ENCODE data around the gene IMPDH1.

Gene IMPDH1

GRCh38 chr7:128374041-128374440, 35.7 kb downstream of the IMPDH1 start:
- WGBS (ENCODE audit: insufficient coverage, insufficient read length), result no CpG with 5 or more reads among the region's 1 CpG
- Histone ChIP-seq H3K27me3 (ENCODE audit: control insufficient read depth, insufficient read depth, low read length) (no peaks in the 10 kb centered on the region), H3K4me1 (ENCODE audit: control insufficient read depth, insufficient read depth, low read length) (no peaks in the 10 kb centered on the region), H3K36me3 (ENCODE audit: control insufficient read depth, insufficient read depth, low read length) (no peaks in the 10 kb centered on the region), H3K4me3 (ENCODE audit: low read length) (no peak overlapping the region), H3K9me3 (ENCODE audit: control insufficient read depth, insufficient read depth, low read length) (no peaks in the 10 kb centered on the region), H3K27ac (ENCODE audit: low read length) (no peak overlapping the region)
- no peak for DNase-seq (ENCODE audit: low read depth, low spot score)

- no peak overlapping the region for H3K27ac ChIP-seq (ENCODE audit: low read length)
- no peaks in the 10 kb centered on the region for H3K27me3 ChIP-seq (ENCODE audit: control insufficient read depth, insufficient read depth, low read length)
- no CpG with 5 or more reads among the region's 2 CpGs for WGBS (ENCODE audit: insufficient coverage, insufficient read length)
- no peaks in the 10 kb centered on the region for H3K36me3 ChIP-seq (ENCODE audit: control insufficient read depth, insufficient read depth, low read length)
- no peak overlapping the region for H3K4me3 ChIP-seq (ENCODE audit: low read length)
- H3K4me1 ChIP-seq (ENCODE audit: control insufficient read depth, insufficient read depth, low read length), result no peaks in the 10 kb centered on the region
- H3K9me3 ChIP-seq (ENCODE audit: control insufficient read depth, insufficient read depth, low read length), result no peaks in the 10 kb centered on the region
- DNase-seq (ENCODE audit: low read depth, low spot score), result no peak
These were observed 36.2 kb downstream of the IMPDH1 start for GRCh38 chr7:128373606-128374005.

DNA sequence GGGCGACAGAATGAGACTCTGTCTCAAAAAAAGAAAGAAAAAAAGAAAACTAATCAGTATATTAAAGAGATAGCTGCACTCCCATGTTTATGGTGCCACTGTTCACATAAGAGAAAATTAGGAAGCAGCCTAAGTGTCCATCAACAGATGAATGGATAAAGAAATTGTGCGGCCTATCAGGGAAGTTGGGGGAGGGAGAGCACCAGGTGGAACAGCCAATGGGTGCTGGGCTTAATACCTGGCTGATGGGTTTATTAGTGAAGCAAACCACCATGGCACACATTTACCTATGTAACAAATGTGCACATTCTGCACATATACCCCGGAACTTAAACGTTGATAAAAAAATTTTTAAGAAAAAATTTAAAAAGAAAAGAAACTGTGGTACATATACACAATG, 39.3 kb downstream of the IMPDH1 start:
- H3K27me3 ChIP-seq (ENCODE audit: control insufficient read depth, insufficient read depth, low read length), result peaks cover 5% of the 10 kb centered on the region; the same call in 1 of the 2 replicates
- DNase-seq (ENCODE audit: low read depth, low spot score), result no peak
- WGBS (ENCODE audit: insufficient coverage, insufficient read length), result no CpG with 5 or more reads among the region's 4 CpGs
- no peaks in the 10 kb centered on the region for H3K36me3 ChIP-seq (ENCODE audit: control insufficient read depth, insufficient read depth, low read length)
- H3K9me3 ChIP-seq (ENCODE audit: control insufficient read depth, insufficient read depth, low read length), result no peaks in the 10 kb centered on the region
- H3K27ac ChIP-seq (ENCODE audit: low read length), result no peak overlapping the region
- no peak overlapping the region for H3K4me3 ChIP-seq (ENCODE audit: low read length)
- H3K4me1 ChIP-seq (ENCODE audit: control insufficient read depth, insufficient read depth, low read length), result no peaks in the 10 kb centered on the region

- no peak overlapping the region for H3K27ac ChIP-seq (ENCODE audit: low read length)
- no peak for DNase-seq (ENCODE audit: low read depth, low spot score)
- H3K4me3 ChIP-seq (ENCODE audit: low read length), result no peak overlapping the region
- peaks cover 31% of the 10 kb centered on the region for H3K27me3 ChIP-seq (ENCODE audit: control insufficient read depth, insufficient read depth, low read length)
- 0 out of 2 replicates have a peak, but pooled peaks cover 1% of the 10 kb centered on the region for H3K4me1 ChIP-seq (ENCODE audit: control insufficient read depth, insufficient read depth, low read length)
- H3K9me3 ChIP-seq (ENCODE audit: control insufficient read depth, insufficient read depth, low read length), result no peaks in the 10 kb centered on the region
- no peaks in the 10 kb centered on the region for H3K36me3 ChIP-seq (ENCODE audit: control insufficient read depth, insufficient read depth, low read length)
These were observed 42.8 kb downstream of the IMPDH1 start for GRCh38 chr7:128366986-128367385.

DNA sequence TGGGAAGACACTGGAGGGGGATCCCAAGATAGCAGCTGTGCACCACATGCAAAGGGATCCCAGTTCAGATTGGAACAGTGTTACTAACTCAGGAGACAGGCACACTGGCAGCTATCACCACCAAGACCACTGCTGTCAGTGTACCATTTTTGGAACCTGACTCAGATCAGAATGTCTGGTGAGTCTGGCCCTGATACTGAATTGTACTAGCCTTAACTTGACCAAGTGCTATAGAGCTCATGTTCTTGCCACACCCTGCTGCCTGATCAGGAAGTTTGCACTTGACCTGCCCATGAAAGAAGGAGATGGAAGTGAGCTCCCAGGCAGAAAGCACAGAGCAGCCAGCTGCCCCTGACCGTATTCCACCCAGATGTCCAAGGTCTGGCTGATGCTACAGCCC, 43.5 kb downstream of the IMPDH1 start:
- WGBS (ENCODE audit: insufficient coverage, insufficient read length), result no CpG with 5 or more reads among the region's 1 CpG

DNA sequence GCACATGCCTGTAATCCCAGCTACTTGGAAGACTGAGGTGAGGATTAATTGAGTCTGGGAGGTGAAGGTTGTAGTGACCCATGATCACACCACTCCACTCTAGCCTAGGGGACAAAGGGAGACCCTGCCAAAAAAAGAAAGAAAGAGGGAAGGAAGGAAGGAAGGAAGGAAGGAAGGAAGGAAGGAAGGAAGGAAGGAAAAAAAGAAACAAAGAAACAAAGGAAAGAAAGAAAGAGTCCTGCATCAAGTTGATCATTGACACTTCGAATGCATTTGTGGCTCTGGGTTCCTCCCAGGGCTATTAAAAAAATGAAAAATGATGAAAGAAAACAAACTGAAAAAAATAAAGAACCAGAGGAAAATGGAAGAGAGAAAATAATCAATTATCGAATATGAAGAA, 44.4 kb downstream of the IMPDH1 start:
- H3K27me3 ChIP-seq (ENCODE audit: control insufficient read depth, insufficient read depth, low read length), result peaks cover 42% of the 10 kb centered on the region
- H3K27ac ChIP-seq (ENCODE audit: low read length), result no peak overlapping the region
- WGBS (ENCODE audit: insufficient coverage, insufficient read length), result no CpG with 5 or more reads among the region's 2 CpGs
- H3K9me3 ChIP-seq (ENCODE audit: control insufficient read depth, insufficient read depth, low read length), result no peaks in the 10 kb centered on the region
- no peak for DNase-seq (ENCODE audit: low read depth, low spot score)
- H3K4me1 ChIP-seq (ENCODE audit: control insufficient read depth, insufficient read depth, low read length), result 0 out of 2 replicates have a peak, but pooled peaks cover 1% of the 10 kb centered on the region
- H3K4me3 ChIP-seq (ENCODE audit: low read length), result no peak overlapping the region
- H3K36me3 ChIP-seq (ENCODE audit: control insufficient read depth, insufficient read depth, low read length), result no peaks in the 10 kb centered on the region

More for the DNA sequence above, 43.5 kb downstream of the IMPDH1 start:
- no peaks in the 10 kb centered on the region for H3K9me3 ChIP-seq (ENCODE audit: control insufficient read depth, insufficient read depth, low read length)
- H3K27ac ChIP-seq (ENCODE audit: low read length), result no peak overlapping the region
- H3K36me3 ChIP-seq (ENCODE audit: control insufficient read depth, insufficient read depth, low read length), result no peaks in the 10 kb centered on the region
- H3K4me1 ChIP-seq (ENCODE audit: control insufficient read depth, insufficient read depth, low read length), result 0 out of 2 replicates have a peak, but pooled peaks cover 1% of the 10 kb centered on the region
- H3K27me3 ChIP-seq (ENCODE audit: control insufficient read depth, insufficient read depth, low read length), result peaks cover 36% of the 10 kb centered on the region
- no peak overlapping the region for H3K4me3 ChIP-seq (ENCODE audit: low read length)
- no peak for DNase-seq (ENCODE audit: low read depth, low spot score)

DNA sequence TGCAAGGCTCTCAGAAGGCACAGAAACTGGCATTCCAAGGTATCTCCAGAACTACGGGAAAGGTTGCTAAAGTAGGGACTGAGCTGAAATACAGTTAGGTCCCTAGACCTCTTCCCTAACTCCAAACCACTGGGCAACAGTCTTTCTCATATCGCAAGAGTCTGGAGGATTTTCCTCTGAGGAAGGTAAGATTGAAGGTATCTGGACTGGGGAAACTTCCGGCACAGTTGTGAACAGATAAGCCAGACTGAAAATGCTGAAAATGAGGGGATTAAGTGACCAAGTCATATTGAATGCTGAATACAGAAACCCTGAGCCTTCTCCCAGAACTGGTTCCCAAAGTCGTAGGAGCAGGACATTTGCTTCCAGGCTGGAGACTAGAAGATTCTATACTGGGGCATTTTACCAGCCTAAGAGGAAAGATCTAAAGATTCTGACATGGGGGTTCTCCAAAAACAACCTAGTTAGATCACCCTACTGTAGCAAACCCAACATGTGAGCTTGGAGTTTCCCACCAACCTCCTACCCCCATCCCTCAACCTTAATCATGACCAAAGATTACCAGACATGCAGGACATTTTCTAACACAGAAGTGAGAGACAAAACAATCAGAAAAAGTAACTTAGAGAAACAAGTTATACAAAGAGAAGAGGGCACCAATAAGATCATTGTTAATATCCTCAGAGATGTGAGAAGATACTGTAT, 45.5 kb downstream of the IMPDH1 start:
- no CpG with 5 or more reads among the region's 4 CpGs for WGBS (ENCODE audit: insufficient coverage, insufficient read length)
- Histone ChIP-seq H3K27ac (ENCODE audit: low read length) (no peak overlapping the region), H3K27me3 (ENCODE audit: control insufficient read depth, insufficient read depth, low read length) (peaks cover 45% of the 10 kb centered on the region), H3K4me3 (ENCODE audit: low read length) (no peak overlapping the region), H3K4me1 (ENCODE audit: control insufficient read depth, insufficient read depth, low read length) (0 out of 2 replicates have a peak, but pooled peaks cover 3% of the 10 kb centered on the region), H3K36me3 (ENCODE audit: control insufficient read depth, insufficient read depth, low read length) (no peaks in the 10 kb centered on the region), H3K9me3 (ENCODE audit: control insufficient read depth, insufficient read depth, low read length) (no peaks in the 10 kb centered on the region)
- DNase-seq (ENCODE audit: low read depth, low spot score), result no peak

DNA sequence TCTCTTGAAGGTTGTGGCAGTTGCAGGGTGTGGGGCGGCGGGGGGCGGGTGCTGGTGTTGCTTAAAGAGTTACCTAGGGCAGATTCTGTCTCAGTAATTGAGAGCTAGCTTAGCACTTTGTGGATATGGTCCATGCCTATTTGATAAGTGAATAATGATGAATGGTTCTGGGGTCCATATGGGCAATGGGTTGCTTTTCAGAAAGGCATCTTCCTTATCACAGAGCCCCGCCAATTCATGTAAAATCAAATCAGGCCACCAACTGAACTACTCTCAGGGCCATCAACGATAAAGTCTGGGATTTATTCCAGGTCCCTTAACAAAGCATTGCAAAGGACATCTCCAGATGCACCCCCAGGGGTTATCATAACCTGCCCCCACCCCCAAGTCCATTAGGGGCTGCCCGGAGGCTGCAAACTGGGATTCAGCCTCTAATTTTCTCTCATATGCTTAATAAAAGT, 46.5 kb downstream of the IMPDH1 start:
- Histone ChIP-seq H3K36me3 (ENCODE audit: control insufficient read depth, insufficient read depth, low read length) (no peaks in the 10 kb centered on the region), H3K4me3 (ENCODE audit: low read length) (no peak overlapping the region), H3K27me3 (ENCODE audit: control insufficient read depth, insufficient read depth, low read length) (peaks cover 45% of the 10 kb centered on the region), H3K4me1 (ENCODE audit: control insufficient read depth, insufficient read depth, low read length) (0 out of 2 replicates have a peak, but pooled peaks cover 3% of the 10 kb centered on the region), H3K9me3 (ENCODE audit: control insufficient read depth, insufficient read depth, low read length) (no peaks in the 10 kb centered on the region), H3K27ac (ENCODE audit: low read length) (no peak overlapping the region)
- WGBS (ENCODE audit: insufficient coverage, insufficient read length), result no CpG with 5 or more reads among the region's 6 CpGs
- DNase-seq (ENCODE audit: low read depth, low spot score), result no peak

- Histone ChIP-seq H3K27me3 (ENCODE audit: control insufficient read depth, insufficient read depth, low read length) (peaks cover 45% of the 10 kb centered on the region), H3K36me3 (ENCODE audit: control insufficient read depth, insufficient read depth, low read length) (no peaks in the 10 kb centered on the region), H3K4me1 (ENCODE audit: control insufficient read depth, insufficient read depth, low read length) (0 out of 2 replicates have a peak, but pooled peaks cover 3% of the 10 kb centered on the region), H3K4me3 (ENCODE audit: low read length) (no peak overlapping the region), H3K9me3 (ENCODE audit: control insufficient read depth, insufficient read depth, low read length) (no peaks in the 10 kb centered on the region), H3K27ac (ENCODE audit: low read length) (no peak overlapping the region)
- DNase-seq (ENCODE audit: low read depth, low spot score), result no peak
- no CpG with 5 or more reads among the region's 4 CpGs for WGBS (ENCODE audit: insufficient coverage, insufficient read length)
These were observed 47.1 kb downstream of the IMPDH1 start for GRCh38 chr7:128362670-128363069.

DNA sequence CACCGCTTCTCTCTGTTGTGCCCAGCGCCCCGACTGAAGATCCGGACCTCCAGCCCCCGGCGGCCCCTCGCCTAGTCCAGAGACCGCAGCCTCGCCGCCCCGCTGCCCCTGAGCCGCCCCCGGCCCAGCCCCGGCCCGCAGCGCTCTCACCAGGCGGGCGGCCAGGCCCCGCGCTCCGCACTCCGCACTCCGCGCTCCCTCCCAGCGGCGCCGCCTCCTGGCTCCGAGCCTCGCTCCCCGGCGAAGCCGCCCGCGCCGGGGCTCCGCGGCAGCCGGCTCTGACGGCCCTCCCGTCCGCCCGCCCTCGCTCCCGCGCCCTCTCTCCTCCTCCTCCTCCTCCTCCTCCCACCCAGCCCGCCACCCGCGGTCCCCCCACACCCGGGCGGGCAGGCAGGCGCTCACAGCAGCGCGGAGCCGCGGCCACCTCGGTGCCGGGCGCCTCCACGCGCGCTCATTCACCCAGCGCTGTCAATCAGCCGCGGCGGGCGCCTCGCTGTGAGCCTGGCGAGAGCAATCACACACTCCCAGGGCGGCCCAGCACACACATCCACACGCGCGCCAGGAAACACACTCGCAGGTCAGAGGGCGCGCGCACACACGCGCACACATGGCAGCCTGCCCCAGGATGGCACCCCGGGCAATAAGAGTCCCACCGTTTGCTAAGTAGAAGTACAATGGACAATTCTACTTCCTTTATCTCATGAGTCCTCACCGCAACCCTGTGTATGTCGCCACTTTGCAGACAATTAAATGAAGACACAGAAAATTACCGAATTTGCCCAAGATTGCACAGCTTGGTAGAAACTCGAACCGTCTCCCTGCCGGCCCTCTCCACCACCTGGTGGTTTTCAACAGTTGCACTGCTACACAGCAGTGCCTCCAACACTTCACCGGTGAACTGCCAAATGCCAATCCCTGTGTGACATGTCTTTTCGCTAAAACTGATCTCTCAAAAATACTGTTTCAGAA, 48.1 kb downstream of the IMPDH1 start, which contains the start of gene PRRT4:
Gene PRRT4 (minus strand): TSS at position 280 of the 969 bp plus-strand sequence.
- DNase-seq (ENCODE audit: low read depth, low spot score), result no peak
- Histone ChIP-seq H3K27me3 (ENCODE audit: control insufficient read depth, insufficient read depth, low read length) (peaks cover 45% of the 10 kb centered on the region), H3K4me1 (ENCODE audit: control insufficient read depth, insufficient read depth, low read length) (0 out of 2 replicates have a peak, but pooled peaks cover 4% of the 10 kb centered on the region), H3K36me3 (ENCODE audit: control insufficient read depth, insufficient read depth, low read length) (no peaks in the 10 kb centered on the region), H3K27ac (ENCODE audit: low read length) (no peak within 1 kb of the TSS), H3K4me3 (ENCODE audit: low read length) (peak within 1 kb of the TSS; percentile 40; the same call in 1 of the 2 replicates), H3K9me3 (ENCODE audit: control insufficient read depth, insufficient read depth, low read length) (no peaks in the 10 kb centered on the region)
- WGBS (ENCODE audit: insufficient coverage, insufficient read length), result no CpG with 5 or more reads among the region's 88 CpGs
